ENCODE measurements around the gene SLC9C1.

- TF ChIP-seq RARB (CRISPR knock-in tag; IDR thresholded peaks at IDR 0.05) (no peak), PPARA (CRISPR knock-in tag; IDR thresholded peaks at IDR 0.05; ENCODE audit: borderline replicate concordance) (no peak), CSRNP3 (CRISPR knock-in tag; IDR thresholded peaks at IDR 0.05) (no peak), ARNTL (CRISPR knock-in tag; IDR thresholded peaks at IDR 0.05; ENCODE audit: borderline replicate concordance, low read depth) (no peak), ZFP3 (CRISPR knock-in tag; IDR thresholded peaks at IDR 0.05) (no peak), TSHZ2 (CRISPR knock-in tag; IDR thresholded peaks at IDR 0.05) (no peak), CSDC2 (CRISPR knock-in tag; IDR thresholded peaks at IDR 0.05) (no peak), ZFP30 (CRISPR knock-in tag; IDR thresholded peaks at IDR 0.05) (no peak)
These were observed 163.4 kb downstream of the SLC9C1 start for GRCh38 chr3:112130638-112130993.

Data from SK-N-SH treated with all-trans-retinoic acid at 6 μM for 48 hours (cell line).